HG02852 (cell line): ENCODE data around the gene EIF2S3B.

Source experiments
- ATAC-seq: cut with Tn5 transposase; IDR thresholded peaks from one replicate; pipeline ENCODE4 v1.9.1; 2021; ENCODE audit warnings: mild to moderate bottlenecking, moderate library complexity; ENCODE audit not compliant: unreplicated experiment

The EIF2S3B gene

DNA sequence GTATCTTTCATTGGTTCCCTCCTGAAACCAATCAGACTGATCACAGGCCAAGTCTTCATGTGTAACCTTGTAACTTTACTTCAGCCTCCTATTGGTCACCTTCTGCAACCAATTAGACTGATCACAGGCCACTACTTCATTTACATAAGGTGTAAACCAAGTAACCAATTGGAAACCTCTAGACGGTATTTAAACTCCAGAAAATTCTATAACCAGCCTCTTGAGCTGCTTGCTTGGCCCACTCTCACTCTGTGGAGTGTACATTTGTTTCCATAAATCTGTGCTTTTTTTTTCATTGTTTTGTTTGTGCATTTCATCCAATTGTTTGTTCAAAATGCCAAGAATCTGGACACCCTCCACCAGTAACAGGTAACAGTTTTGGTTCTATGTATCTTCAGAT lies 47.5 kb downstream of the EIF2S3B start:
- ATAC-seq: no peak

- no peak for ATAC-seq
These were observed 48.6 kb downstream of the EIF2S3B start for GRCh38 chr12:10554228-10554755.

DNA sequence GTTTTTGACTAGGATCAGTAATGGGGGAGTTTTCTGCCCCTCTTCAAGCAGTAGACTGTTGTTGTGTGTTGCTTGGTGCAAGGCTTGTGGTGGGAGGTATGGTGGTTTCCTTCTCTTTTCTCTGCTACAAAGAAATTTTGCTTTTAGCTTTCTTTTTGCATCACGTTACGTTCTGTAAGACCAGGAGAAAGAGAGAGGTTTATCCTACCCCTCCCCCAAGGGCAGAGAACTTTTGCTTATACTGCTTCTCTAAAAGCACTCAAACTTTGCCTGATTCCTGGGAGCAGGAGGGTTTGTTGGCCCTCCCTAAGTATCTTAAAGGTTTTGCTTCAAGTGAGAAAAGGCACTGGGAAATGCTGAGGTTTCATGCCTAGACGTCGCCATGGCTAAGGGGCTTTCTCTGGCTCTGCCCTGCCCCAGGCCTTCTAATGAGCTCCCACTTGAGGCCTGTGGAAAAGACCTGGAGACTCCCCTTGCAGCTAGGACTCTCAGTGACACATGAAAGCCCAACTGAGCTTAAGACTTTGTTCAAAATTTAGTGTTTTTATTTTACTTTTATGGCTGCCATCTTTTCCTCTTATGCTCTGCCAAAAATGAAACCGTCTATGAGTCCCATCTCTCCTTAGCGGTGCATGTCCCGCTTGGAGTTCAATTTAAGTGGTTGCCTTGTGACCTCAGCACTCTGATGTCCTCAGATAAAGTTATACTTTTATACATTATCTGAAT lies 49.2 kb downstream of the EIF2S3B start:
- ATAC-seq: no peak

- peak; percentile 17 for ATAC-seq
These were observed 51.6 kb downstream of the EIF2S3B start for GRCh38 chr12:10557329-10557728.

DNA sequence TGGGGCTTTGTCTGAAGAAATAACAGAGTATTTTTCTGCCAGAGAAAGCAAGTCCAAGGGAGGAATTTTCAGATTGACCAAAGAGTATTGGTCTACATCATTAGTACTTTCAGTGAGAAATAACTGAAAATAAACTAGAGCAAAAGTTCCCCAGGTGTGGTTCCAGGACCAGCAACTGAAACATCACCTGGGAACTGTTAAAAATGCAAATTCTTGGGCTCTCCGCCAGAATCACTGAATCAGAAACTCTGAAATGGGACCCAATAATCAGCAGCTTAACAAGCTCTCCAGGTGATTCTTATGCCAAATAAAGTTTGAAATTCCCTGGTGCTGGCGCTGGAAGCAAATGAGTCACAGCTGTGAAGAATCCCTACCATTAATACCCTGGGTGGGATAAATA lies 52.1 kb downstream of the EIF2S3B start:
- ATAC-seq: peak; percentile 64
